Fibroblast of lung (primary cell): Measurements from ENCODE around the gene GABRG3. TPM values are rescaled to one million over a fixed set of nuclear protein-coding genes. Genes with fewer than 3 reads are reported as not detected.

Source experiments
- DNase-seq, 2 donors: peaks; one replicate each; pipeline versions ENCODE4 v3.0.0 to v3.0.0-alpha.2; 2010; ENCODE audit warnings: low read depth in 2 of 2
- H2AFZ ChIP-seq: 2 replicates; pipeline ENCODE4 v1.5.1; 2012; ENCODE audit warnings: low read length, control low read depth, inconsistent platforms
- H3K27ac ChIP-seq: 2 replicates; pipeline ENCODE4 v1.5.1; 2011; ENCODE audit warnings: low read length, control low read depth; ENCODE audit not compliant: insufficient read depth
- H3K27me3 ChIP-seq: 2 replicates; pipeline ENCODE4 v1.5.1; 2011; ENCODE audit warnings: mild to moderate bottlenecking, low read length; ENCODE audit not compliant: control insufficient read depth, insufficient read depth
- H3K36me3 ChIP-seq: 2 replicates; pipeline ENCODE4 v1.5.1; 2011; ENCODE audit warnings: low read length; ENCODE audit not compliant: control insufficient read depth, insufficient read depth
- H3K4me1 ChIP-seq: 2 replicates; pipeline ENCODE4 v1.5.1; 2011; ENCODE audit warnings: low read length; ENCODE audit not compliant: control insufficient read depth, insufficient read depth; ENCODE audit errors: extremely low read depth
- H3K4me2 ChIP-seq: 2 replicates; pipeline ENCODE4 v1.5.1; 2011; ENCODE audit warnings: low read length, control low read depth; ENCODE audit not compliant: insufficient read depth; ENCODE audit errors: extremely low read depth
- H3K4me3 ChIP-seq, 4 experiments: fragments of 200-600 bp in 1 of 4; sonication (generic) in 1 of 4; replicated peaks in 1 of 4; 2 replicates each; pipeline ENCODE4 v1.5.1; 2011 to 2016; ENCODE audit warnings: low read length in 4 of 4, low read depth in 3 of 4, mild to moderate bottlenecking in 3 of 4, control low read depth in 2 of 4, inconsistent platforms in 1 of 4, mixed read lengths in 1 of 4; ENCODE audit not compliant: insufficient read depth in 1 of 4; ENCODE audit errors: control extremely low read depth in 1 of 4
- H3K79me2 ChIP-seq: 2 replicates; pipeline ENCODE4 v1.5.1; 2012; ENCODE audit warnings: mild to moderate bottlenecking, low read length, inconsistent platforms; ENCODE audit not compliant: control insufficient read depth, insufficient read depth
- H3K9ac ChIP-seq: 2 replicates; pipeline ENCODE4 v1.5.1; 2011; ENCODE audit warnings: mild to moderate bottlenecking, low read length, control low read depth; ENCODE audit not compliant: insufficient read depth
- H3K9me3 ChIP-seq: 2 replicates; pipeline ENCODE4 v1.5.1; 2012; ENCODE audit warnings: low read depth, low read length; ENCODE audit not compliant: control insufficient read depth, insufficient read depth
- H4K20me1 ChIP-seq: 2 replicates; pipeline ENCODE4 v1.5.1; 2011; ENCODE audit warnings: low read length; ENCODE audit not compliant: control insufficient read depth, insufficient read depth; ENCODE audit errors: extremely low read depth
- EZH2 ChIP-seq: IDR thresholded peaks from 2 replicates; pipeline ENCODE4 v1.5.1; 2012; ENCODE audit warnings: low read length, control low read depth, mild to moderate bottlenecking; ENCODE audit errors: missing control alignments
- polyA plus RNA-seq, 2 donors: library from polyadenylated mRNA; depleted of rRNA in 1 of 2; stranded (reverse) in 1 of 2; unstranded in 1 of 2; fragments of >200 nt; gene quantifications; 2 replicates each; pipeline ENCODE4 v1.2.1, GENCODE V29; 2011 to 2012; ENCODE audit warnings: missing spikeins in 1 of 2
- total RNA-seq: library from RNA; depleted of rRNA; stranded (reverse); fragments of >200 nt; gene quantifications from 2 replicates; pipeline ENCODE4 v1.2.1, GENCODE V29; 2014
- TF ChIP-seq, protein P1 (sequence below), 2 donors: IDR thresholded peaks in 1 of 2; conservative IDR thresholded peaks in 1 of 2; 1 replicate in 1 of 2; 2 replicates in 1 of 2; pipeline ENCODE4 v1.5.1; 2011 to 2012; ENCODE audit warnings: low read length in 2 of 2, control low read depth in 1 of 2, inconsistent platforms in 1 of 2, low read depth in 1 of 2, mild to moderate bottlenecking in 1 of 2

The GABRG3 gene
- total and polyA plus RNA-seq, 2 donors (not counting 1 experiment from before 2014, with no cell fraction given), result not detected

DNA sequence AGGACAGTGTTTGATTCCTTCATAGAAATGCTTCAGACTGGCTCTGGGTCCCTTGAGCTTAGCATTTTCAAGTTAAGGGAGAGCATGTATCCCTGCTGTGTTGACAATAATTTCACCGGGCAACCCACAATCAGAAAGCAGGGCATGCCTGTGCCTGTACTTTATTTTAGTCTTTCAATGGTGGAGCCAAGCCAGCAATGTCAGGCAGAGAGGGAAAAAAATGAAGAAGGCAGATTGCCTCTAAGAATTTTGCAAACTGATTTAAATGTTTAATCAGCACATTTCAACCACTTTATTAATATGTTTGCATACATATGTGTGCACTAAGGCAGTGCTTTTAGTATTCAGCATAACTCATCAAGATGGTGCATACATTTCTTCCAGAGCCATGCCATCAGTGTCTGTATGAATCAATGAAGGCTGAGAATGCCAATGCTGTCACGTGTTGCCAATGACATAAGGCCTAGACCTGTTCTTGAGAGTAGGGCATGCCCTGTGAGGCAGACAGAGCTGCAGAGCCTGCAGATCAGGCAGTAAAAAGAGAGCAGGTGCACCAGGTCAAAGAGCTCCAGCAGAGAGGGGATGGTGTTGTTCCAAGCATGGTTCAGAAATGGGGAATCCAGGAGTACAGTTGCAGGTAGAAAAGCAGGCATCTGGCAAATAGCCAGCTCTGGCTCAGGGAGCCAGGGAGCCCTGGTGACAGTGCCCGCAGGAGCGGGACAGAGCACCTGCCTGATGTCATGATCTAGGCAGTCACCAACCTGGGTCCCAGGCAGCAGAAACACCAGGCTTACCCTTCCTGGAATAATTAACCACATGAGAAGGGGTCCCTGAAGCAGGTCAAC, 508.5 kb downstream of the GABRG3 start:
- peak in 1 of 2 donors; percentile 25 for DNase-seq
- TF ChIP-seq, protein P1, sequence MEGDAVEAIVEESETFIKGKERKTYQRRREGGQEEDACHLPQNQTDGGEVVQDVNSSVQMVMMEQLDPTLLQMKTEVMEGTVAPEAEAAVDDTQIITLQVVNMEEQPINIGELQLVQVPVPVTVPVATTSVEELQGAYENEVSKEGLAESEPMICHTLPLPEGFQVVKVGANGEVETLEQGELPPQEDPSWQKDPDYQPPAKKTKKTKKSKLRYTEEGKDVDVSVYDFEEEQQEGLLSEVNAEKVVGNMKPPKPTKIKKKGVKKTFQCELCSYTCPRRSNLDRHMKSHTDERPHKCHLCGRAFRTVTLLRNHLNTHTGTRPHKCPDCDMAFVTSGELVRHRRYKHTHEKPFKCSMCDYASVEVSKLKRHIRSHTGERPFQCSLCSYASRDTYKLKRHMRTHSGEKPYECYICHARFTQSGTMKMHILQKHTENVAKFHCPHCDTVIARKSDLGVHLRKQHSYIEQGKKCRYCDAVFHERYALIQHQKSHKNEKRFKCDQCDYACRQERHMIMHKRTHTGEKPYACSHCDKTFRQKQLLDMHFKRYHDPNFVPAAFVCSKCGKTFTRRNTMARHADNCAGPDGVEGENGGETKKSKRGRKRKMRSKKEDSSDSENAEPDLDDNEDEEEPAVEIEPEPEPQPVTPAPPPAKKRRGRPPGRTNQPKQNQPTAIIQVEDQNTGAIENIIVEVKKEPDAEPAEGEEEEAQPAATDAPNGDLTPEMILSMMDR (conservative IDR thresholded peaks at IDR 0.05 in 1 of 2, IDR thresholded peaks at IDR 0.05 in 1 of 2; ENCODE audit: low read depth in 1 of 2, low read length in 2 of 2), result no peak
- TF ChIP-seq EZH2, result no peak
- H2AFZ ChIP-seq, result no peak overlapping the region
- H3K9ac ChIP-seq, result no peak overlapping the region
- H3K4me2 ChIP-seq, result no peak overlapping the region
- no peaks in the 10 kb centered on the region for H3K79me2 ChIP-seq
- no peaks in the 10 kb centered on the region for H3K27me3 ChIP-seq
- no peaks in the 10 kb centered on the region for H3K36me3 ChIP-seq
- H3K9me3 ChIP-seq, result no peaks in the 10 kb centered on the region
- H3K4me3 ChIP-seq, result no peak overlapping the region
- H3K27ac ChIP-seq, result no peak overlapping the region
- no peaks in the 10 kb centered on the region for H4K20me1 ChIP-seq
- no peaks in the 10 kb centered on the region for H3K4me1 ChIP-seq

DNA sequence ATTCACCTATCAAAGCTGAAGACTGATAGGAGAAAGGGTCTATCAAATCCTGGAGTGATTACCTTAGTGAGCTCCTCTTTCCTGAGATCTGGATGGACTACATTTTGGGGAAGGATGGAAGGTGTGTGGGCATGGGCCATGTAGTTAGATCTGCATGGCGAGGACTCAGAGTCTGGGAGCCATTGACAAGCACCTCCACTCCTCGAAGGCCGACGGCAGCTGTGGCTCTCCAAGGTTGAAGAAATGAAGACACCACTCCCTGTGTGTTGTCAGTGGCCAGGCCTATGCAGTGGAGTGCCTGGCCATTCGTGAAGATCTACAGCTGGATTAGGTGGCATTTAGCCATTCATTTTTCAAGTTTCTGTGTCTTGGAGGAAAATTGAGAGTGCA, 509.2 kb downstream of the GABRG3 start:
- Histone ChIP-seq H3K4me1 (no peaks in the 10 kb centered on the region), H3K27ac (no peak overlapping the region), H4K20me1 (no peaks in the 10 kb centered on the region), H3K4me2 (no peak overlapping the region), H3K9ac (no peak overlapping the region), H3K4me3 (no peak overlapping the region), H3K9me3 (no peaks in the 10 kb centered on the region), H2AFZ (no peak overlapping the region), H3K27me3 (no peaks in the 10 kb centered on the region), H3K36me3 (no peaks in the 10 kb centered on the region), H3K79me2 (no peaks in the 10 kb centered on the region)
- DNase-seq, result no peak
- TF ChIP-seq, protein P1 (conservative IDR thresholded peaks at IDR 0.05 in 1 of 2, IDR thresholded peaks at IDR 0.05 in 1 of 2; ENCODE audit: low read depth in 1 of 2, low read length in 2 of 2), result no peak
- TF ChIP-seq EZH2, result no peak

DNA sequence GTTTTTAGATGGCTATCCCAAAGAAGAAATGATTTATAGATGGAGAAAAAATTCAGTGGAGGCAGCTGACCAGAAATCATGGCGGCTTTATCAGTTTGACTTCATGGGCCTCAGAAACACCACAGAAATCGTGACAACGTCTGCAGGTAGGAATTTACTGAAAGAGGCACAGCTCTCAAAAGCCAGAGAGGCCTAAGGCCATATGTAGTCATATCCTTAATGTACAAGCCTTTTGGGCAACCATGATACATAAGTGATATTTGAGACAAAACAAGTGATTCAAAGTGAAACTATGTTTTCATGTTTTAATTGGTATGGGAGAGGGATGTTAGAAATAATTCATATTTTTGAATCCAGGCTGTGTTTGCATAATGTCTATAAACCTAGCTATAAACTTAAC, 509.7 kb downstream of the GABRG3 start:
- no peaks in the 10 kb centered on the region for H3K27me3 ChIP-seq
- H3K79me2 ChIP-seq, result no peaks in the 10 kb centered on the region
- TF ChIP-seq EZH2, result no peak
- TF ChIP-seq, protein P1 (conservative IDR thresholded peaks at IDR 0.05 in 1 of 2, IDR thresholded peaks at IDR 0.05 in 1 of 2; ENCODE audit: low read depth in 1 of 2, low read length in 2 of 2), result no peak
- H2AFZ ChIP-seq, result no peak overlapping the region
- H3K36me3 ChIP-seq, result no peaks in the 10 kb centered on the region
- H3K9me3 ChIP-seq, result no peaks in the 10 kb centered on the region
- no peak overlapping the region for H3K27ac ChIP-seq
- no peak overlapping the region for H3K9ac ChIP-seq
- H3K4me3 ChIP-seq, result no peak overlapping the region
- DNase-seq, result no peak
- H3K4me1 ChIP-seq, result no peaks in the 10 kb centered on the region
- no peaks in the 10 kb centered on the region for H4K20me1 ChIP-seq
- no peak overlapping the region for H3K4me2 ChIP-seq
